ENCODE results near the gene STX16.

GRCh38 chr20:58647162-58647795, 3.8 kb upstream of the STX16 start:
- TF ChIP-seq CTCF (conservative IDR thresholded peaks at IDR 0.05; ENCODE audit: low read depth, low read length) = no peak
- TF ChIP-seq EZH2 (IDR thresholded peaks at IDR 0.05; ENCODE audit: borderline replicate concordance, low read depth, low read length, poor library complexity, severe bottlenecking) = no peak
